Natural killer cell (primary cell): ENCODE measurements around the gene LRRC3C. TPM values are rescaled to one million over a fixed set of nuclear protein-coding genes. Genes with fewer than 3 reads are reported as not detected.
"Not testable (repeated sequence)": the region's sequence is repeated elsewhere in the genome, so short reads cannot be mapped to it uniquely, and the experiment has no call there.

Experiments used
- ATAC-seq, 3 donors: fragments of 150-1000 bp in 2 of 3; fragments of 200-7000 bp in 1 of 3; cut with Tn5 transposase; 1 replicate in 1 of 3; 2 replicates in 2 of 3; pipeline ENCODE4 v1.10.0; 2021; ENCODE audit warnings: mild to moderate bottlenecking in 2 of 3, moderate library complexity in 2 of 3
- DNase-seq, 2 donors: peaks; one replicate each; pipeline versions ENCODE4 v3.0.0 to v3.0.0-alpha.2; 2013 to 2021; ENCODE audit warnings: mixed read lengths in 1 of 2
- H3K27ac ChIP-seq: one replicate; pipeline ENCODE4 v1.5.1; 2013; ENCODE audit warnings: mild to moderate bottlenecking, low read length
- H3K27me3 ChIP-seq: one replicate; pipeline ENCODE4 v1.6.1; 2013; ENCODE audit warnings: low read length; ENCODE audit not compliant: control insufficient read depth, insufficient read depth
- H3K36me3 ChIP-seq: one replicate; pipeline ENCODE4 v1.6.1; 2013; ENCODE audit warnings: low read length; ENCODE audit not compliant: control insufficient read depth, insufficient read depth
- H3K4me1 ChIP-seq: one replicate; pipeline ENCODE4 v1.6.1; 2013; ENCODE audit warnings: low read length; ENCODE audit not compliant: control insufficient read depth, insufficient read depth
- H3K4me3 ChIP-seq: one replicate; pipeline ENCODE4 v1.5.1; 2013; ENCODE audit warnings: low read length
- H3K9me3 ChIP-seq: one replicate; pipeline ENCODE4 v1.6.1; 2013; ENCODE audit warnings: low read length; ENCODE audit not compliant: control insufficient read depth, insufficient read depth
- H3K27ac Mint-ChIP-seq, 2 donors: one replicate each; pipeline ENCODE4 v1.8.0; 2022; ENCODE audit warnings: mild to moderate bottlenecking in 2 of 2, mixed read lengths in 2 of 2, moderate library complexity in 1 of 2
- H3K27me3 Mint-ChIP-seq, 2 donors: one replicate each; pipeline ENCODE4 v1.8.0; 2022; ENCODE audit warnings: low read depth in 2 of 2, mixed read lengths in 2 of 2
- H3K36me3 Mint-ChIP-seq: one replicate; pipeline ENCODE4 v1.8.0; 2022; ENCODE audit warnings: mixed read lengths
- H3K4me1 Mint-ChIP-seq, 2 donors: one replicate each; pipeline ENCODE4 v1.8.0; 2022; ENCODE audit warnings: mixed read lengths in 2 of 2
- H3K4me3 Mint-ChIP-seq: one replicate; pipeline ENCODE4 v1.8.0; 2022; ENCODE audit warnings: mild to moderate bottlenecking, moderate library complexity, mixed read lengths
- H3K9me3 Mint-ChIP-seq, 2 donors: one replicate each; pipeline ENCODE4 v1.8.0; 2022; ENCODE audit warnings: mixed read lengths in 2 of 2
- WGBS: methylation state at CpG from one replicate; pipeline ENCODE4 v1.1.7; 2013; ENCODE audit warnings: missing lambda C conversion rate; ENCODE audit not compliant: insufficient coverage; 5-methylcytosine and 5-hydroxymethylcytosine counted together
- intact Hi-C: fragments of 100-400 bp; cut with micrococcal nuclease; formaldehyde crosslinking; loops from one replicate; pipeline ENCODE4 v1.14.2; 2022
- total RNA-seq, 4 donors: library from RNA; stranded (reverse); fragments of 120-200 nt in 1 of 4; gene quantifications; one replicate each; pipeline versions ENCODE4 v1.2.3 to v1.2.4, GENCODE V29; 2013 to 2022
- TF ChIP-seq, protein P1 (sequence below): fragments of 200-600 bp; IDR thresholded peaks from one replicate; pipeline ENCODE4 v1.8.0; 2022; ENCODE audit warnings: antibody characterized with exemption

Gene LRRC3C
- total RNA-seq, 3 donors from 2014 or later (not counting 1 experiment from before 2014, with no cell fraction given): not detected

DNA sequence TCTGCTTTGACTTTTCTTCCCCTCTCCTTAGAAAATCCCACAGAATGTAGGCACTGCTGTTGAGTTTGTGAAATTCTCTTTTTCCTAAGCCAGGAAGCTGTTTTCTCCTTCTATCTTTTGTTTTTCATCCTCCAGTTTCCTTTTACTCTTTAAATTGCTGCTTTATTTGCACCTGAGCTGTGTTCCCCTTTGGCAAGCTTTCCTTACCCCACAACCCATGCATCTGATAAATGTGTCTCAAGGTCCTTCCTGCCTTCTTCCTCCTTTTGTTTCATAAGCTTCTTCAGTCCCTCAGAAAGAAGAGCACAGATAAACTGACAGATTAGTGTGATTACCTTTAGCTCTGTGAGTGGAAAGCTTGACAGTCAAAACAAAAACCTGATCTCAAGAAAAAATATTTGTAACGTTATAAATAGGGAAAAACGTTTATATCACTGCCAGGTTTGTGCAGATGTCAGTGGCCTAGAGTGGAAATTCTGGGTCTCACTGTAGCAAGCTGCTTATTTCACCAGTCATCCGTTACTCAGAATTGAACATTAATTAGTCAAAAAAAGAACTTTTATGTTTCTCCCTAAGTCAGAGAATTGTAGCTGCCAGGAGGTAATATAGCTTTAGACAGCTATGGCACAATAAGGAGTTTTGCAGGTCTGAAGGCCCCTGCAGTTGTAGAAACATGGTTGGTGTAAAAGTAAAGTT is 32.7 kb upstream of the LRRC3C start:
- no peaks in the 10 kb centered on the region for H3K4me1 Mint-ChIP-seq
- ATAC-seq: no peak
- intact Hi-C loops: no loop called here

DNA sequence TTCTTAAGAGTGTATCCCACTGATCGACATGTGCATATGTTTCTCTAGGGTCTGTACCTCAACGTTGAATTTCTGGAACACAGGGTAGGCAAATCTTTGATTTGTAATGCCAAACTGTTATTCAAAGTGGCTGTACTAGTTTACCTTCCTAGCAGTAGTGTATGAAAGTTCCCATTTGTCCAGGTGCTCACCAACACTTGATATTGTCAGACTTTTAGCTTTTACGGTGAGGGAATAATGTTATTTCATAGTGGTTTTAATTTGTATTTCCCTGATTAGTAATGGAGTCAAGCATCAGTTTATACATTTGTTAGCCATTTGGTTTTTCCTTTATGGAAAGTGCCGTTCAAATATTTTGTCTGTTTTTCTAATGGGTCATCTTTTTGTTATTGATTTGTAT is 29.4 kb upstream of the LRRC3C start:
- Mint-ChIP-seq H3K4me1 (peaks cover 2% of the 10 kb centered on the region in 2 donors), H3K36me3 (no peaks in the 10 kb centered on the region), H3K27me3 (no peaks in the 10 kb centered on the region), H3K9me3 (no peaks in the 10 kb centered on the region), H3K4me3 (no peak overlapping the region), H3K27ac (no peak overlapping the region)
- no peaks in the 10 kb centered on the region for H3K9me3 ChIP-seq
- H3K4me3 ChIP-seq: no peak overlapping the region
- H3K27me3 ChIP-seq: no peaks in the 10 kb centered on the region
- peaks cover 6% of the 10 kb centered on the region for H3K4me1 ChIP-seq
- H3K27ac ChIP-seq: no peak overlapping the region
- WGBS: 98% methylated on average over 3 of the region's 4 CpGs
- ATAC-seq: no peak
- intact Hi-C loops: no loop called here
- no peak for DNase-seq
- TF ChIP-seq, protein P1, sequence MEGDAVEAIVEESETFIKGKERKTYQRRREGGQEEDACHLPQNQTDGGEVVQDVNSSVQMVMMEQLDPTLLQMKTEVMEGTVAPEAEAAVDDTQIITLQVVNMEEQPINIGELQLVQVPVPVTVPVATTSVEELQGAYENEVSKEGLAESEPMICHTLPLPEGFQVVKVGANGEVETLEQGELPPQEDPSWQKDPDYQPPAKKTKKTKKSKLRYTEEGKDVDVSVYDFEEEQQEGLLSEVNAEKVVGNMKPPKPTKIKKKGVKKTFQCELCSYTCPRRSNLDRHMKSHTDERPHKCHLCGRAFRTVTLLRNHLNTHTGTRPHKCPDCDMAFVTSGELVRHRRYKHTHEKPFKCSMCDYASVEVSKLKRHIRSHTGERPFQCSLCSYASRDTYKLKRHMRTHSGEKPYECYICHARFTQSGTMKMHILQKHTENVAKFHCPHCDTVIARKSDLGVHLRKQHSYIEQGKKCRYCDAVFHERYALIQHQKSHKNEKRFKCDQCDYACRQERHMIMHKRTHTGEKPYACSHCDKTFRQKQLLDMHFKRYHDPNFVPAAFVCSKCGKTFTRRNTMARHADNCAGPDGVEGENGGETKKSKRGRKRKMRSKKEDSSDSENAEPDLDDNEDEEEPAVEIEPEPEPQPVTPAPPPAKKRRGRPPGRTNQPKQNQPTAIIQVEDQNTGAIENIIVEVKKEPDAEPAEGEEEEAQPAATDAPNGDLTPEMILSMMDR: no peak
- no peaks in the 10 kb centered on the region for H3K36me3 ChIP-seq

More for the DNA sequence above, 32.7 kb upstream of the LRRC3C start:
- Mint-ChIP-seq H3K36me3 (no peaks in the 10 kb centered on the region), H3K27me3 (no peaks in the 10 kb centered on the region), H3K4me3 (no peak overlapping the region), H3K27ac (no peak overlapping the region), H3K9me3 (no peaks in the 10 kb centered on the region)
- H3K9me3 ChIP-seq: no peaks in the 10 kb centered on the region
- no peak overlapping the region for H3K4me3 ChIP-seq
- TF ChIP-seq, protein P1: no peak
- no peak overlapping the region for H3K27ac ChIP-seq
- no peaks in the 10 kb centered on the region for H3K4me1 ChIP-seq
- H3K27me3 ChIP-seq: no peaks in the 10 kb centered on the region
- WGBS: 17% methylated on average over 2 of the region's 3 CpGs
- DNase-seq: no peak
- no peaks in the 10 kb centered on the region for H3K36me3 ChIP-seq

DNA sequence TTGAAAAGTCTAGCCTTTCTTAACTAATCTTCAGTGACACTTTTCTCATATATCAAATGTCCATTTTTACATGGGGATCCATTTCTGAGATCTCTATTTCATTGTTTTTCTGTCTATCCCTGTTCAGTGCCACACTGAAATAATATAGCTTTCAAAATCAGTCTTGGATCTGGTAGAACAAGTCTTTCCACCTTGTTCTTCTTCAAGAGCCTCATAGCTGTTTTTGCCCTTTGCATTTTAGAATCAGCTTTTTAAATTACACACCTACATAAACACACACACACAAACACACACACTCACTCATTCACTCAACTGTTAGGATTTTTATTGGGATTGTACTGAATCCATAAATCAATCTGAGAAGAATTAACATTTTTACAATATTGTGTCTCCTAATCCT is 28.3 kb upstream of the LRRC3C start:
- H3K4me3 ChIP-seq: no peak overlapping the region
- DNase-seq: no peak
- no peaks in the 10 kb centered on the region for H3K9me3 ChIP-seq
- Mint-ChIP-seq H3K27me3 (no peaks in the 10 kb centered on the region), H3K4me1 (peaks cover 9 to 10% of the 10 kb centered on the region in 2 donors), H3K27ac (no peak overlapping the region), H3K9me3 (no peaks in the 10 kb centered on the region), H3K4me3 (no peak overlapping the region), H3K36me3 (no peaks in the 10 kb centered on the region)
- TF ChIP-seq, protein P1: no peak
- H3K27me3 ChIP-seq: no peaks in the 10 kb centered on the region
- intact Hi-C loops: no loop called here
- no peaks in the 10 kb centered on the region for H3K36me3 ChIP-seq
- H3K4me1 ChIP-seq: peaks cover 17% of the 10 kb centered on the region
- no peak for ATAC-seq
- no peak overlapping the region for H3K27ac ChIP-seq

DNA sequence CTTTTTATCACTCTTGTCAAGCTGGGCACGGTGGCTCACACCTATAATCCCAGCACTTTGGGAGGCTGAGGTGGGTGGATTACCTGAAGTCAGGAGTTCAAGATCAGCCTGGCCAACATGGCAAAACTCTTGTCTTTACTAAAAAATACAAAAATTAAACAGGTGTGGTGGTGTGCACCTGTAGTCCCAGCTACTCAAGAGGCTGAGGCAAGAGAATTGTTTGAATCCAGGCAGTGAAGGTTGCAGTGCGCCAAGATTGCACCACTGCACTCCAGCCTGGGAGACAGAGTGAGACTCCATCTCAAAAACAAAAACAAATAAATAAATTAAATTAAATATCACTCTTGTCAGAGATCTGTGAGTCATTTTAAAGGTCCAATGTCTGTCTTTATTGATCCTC is 25.5 kb upstream of the LRRC3C start:
- H3K4me3 ChIP-seq, H3K36me3 Mint-ChIP-seq, DNase-seq, ATAC-seq, intact Hi-C loops, H3K36me3 ChIP-seq, H3K27ac ChIP-seq, H3K27ac Mint-ChIP-seq, H3K27me3 Mint-ChIP-seq, H3K27me3 ChIP-seq, H3K9me3 Mint-ChIP-seq, H3K4me3 Mint-ChIP-seq, H3K9me3 ChIP-seq: not testable (repeated sequence)
- 100% methylated on average over 1 of the region's 2 CpGs for WGBS
- H3K4me1 ChIP-seq: peaks cover 19% of the 10 kb centered on the region
- peaks cover 20 to 29% of the 10 kb centered on the region in 2 donors for H3K4me1 Mint-ChIP-seq
